Lung microvascular endothelial cell (primary cell): ENCODE data around the gene NOC4L. TPM values are rescaled to one million over a fixed set of nuclear protein-coding genes. Genes with fewer than 3 reads are reported as not detected.

Source experiments
- DNase-seq, 2 donors: peaks; one replicate each; pipeline versions ENCODE4 v3.0.0 to v3.0.0-alpha.2; 2010; ENCODE audit warnings: low read depth in 2 of 2
- total RNA-seq: library from RNA; depleted of rRNA; stranded (reverse); fragments of >200 nt; gene quantifications from 2 replicates; pipeline ENCODE4 v1.2.1, GENCODE V29; 2014

Gene NOC4L
- total RNA-seq, 1 donor from 2014 or later = 9.9 TPM

DNA sequence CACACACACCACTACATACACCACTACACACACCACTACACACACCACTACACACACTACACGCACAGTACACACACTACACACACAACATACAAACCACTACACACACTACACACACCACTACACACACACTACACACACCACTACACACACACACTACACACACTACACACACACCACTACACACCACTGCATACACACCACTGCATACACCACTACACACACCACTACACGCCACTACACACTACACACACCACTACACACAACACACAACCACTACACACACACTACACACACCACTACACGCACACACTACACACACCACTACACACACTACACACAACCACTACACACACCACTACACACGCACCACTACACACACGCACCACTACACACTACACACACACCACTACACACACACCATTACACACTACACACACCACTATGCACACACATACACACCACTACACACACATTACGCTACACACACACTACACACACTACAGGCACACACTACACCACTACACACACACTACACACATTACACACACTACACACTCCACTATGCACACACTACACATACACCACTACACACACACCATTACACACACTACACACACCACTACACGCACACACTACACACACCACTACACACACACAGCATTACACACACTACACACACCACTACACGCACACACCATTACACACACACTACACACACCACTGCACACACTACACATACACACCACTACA, 12.5 kb downstream of the NOC4L start:
- DNase-seq = no peak

DNA sequence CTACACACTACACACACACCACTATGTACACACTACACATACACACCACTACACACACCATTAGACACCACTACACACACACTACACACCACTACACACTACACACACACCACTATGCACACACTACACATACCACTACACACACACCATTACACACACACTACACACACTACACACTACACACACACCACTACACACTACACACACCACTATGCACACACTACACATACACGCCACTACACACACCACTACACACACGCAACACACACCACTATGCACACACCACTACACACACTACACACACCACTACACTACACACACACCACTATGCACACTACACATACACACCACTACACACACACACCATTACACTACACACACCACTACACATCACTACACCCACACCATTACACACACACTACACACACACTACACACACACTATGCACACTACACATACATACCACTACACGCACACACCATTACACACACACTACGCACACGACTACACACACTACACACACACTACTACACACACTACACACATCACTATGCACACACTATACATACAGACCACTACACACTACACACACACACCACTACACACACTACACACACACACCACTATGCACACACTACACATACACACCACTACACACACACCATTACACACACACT, 13.6 kb downstream of the NOC4L start:
- DNase-seq = no peak

DNA sequence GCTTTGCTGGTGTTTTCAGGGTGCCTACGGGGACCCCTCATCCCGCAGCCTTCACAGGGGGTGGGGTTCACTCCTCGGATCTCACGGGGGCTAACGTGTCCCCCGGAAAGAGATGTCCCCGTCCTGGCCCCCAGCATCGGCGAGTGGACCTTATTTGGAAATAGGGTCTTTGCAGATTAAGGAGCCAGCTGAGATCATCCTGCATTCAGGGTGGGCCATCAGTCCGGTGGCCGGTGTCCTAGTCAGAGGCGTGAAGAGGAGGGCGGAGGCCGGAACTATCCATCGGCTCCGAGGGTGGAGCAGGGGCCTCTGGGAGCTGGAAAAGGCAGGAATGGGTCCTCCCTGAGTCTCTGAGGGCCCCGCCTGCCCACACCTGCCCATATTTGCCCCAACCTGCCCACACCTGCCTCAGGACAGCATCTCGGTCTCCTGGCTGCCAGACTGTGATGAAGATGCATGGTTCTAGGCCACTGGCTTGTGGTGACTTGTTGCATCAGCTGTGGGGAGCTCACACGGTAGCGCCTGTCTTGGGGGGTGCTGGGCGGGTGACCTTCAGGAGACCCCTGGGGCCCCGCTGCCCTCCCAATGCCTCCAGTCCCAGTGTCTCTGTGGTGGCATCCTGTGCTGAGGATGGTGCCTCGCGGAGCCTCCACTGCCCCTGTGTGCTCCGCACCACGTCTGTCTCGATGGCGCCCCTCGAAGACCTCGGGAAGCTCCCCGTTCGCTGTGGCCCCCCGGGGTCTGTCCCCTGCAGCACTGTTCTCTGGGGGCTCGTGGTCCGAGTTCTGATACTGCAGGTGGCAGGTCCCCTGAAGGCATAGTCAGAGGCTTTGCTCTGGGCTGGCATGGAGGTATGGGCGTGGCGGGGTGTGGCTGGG, 14.7 kb downstream of the NOC4L start:
- DNase-seq = no peak

DNA sequence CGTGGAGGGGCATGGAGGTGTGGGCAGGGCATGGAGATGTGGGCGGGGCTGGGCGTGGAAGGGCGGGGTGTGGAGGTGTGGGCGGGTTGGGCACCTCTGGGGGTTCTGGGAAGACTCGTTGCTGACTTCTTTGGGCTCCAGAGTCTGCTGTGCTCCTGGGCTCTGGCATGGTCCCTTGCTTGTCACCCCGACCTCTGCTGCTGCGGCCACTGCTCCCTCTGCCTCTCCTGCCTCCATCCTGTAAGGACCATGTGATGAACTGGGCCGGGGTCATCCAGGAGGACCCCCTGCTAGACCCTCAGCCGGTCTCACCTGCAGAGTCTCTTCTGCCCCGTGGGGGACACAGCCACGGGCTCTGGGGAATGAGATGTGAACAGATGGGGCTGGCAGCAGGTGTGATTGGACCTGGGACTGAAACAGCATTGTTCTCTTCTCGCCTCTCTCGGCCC, 15.3 kb downstream of the NOC4L start:
- DNase-seq = no peak

DNA sequence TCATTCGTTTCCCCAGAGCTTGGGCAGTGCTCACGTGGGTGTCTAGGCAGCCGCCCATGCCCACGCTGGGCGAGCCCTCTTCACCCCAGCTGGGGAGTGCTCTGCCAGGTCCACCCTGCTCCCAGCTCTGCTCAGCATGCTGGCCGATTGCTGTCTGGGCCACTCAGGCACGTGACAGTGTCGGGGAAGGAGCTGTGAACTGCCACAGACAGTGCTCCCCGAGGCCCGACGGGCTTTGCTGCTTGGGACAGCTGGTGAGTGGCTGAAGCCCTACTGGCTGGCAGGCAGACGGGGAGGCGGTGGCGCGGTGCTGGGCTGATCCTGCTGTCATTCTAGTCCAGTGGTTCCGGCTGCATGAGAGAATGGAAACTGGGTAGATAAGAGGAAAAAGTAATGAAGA, 15.8 kb downstream of the NOC4L start:
- peak in 1 of 2 donors; percentile 91 for DNase-seq

DNA sequence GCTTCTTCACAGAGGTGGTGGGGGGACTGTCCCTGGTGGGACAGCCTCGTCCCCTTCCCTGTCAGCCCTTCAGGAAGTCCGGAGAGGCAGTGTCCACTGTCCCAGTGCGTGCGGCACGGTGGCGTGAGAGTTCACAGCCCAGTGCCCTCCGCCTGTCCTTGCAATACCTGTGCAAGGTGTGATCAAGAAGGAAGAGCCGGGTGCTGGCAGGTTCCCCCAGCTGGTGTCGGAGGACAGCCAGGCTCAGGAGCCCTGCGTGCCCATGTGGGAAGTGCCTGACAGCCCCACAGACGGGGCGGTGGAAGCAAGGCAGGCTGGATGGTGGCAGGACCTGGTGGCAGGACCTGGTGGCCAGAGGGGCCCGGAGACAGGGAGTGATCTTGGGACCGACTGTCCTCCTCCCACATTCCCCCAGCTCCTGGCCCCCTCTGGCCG, 16.4 kb downstream of the NOC4L start:
- peak in 1 of 2 donors; percentile 11 for DNase-seq

DNA sequence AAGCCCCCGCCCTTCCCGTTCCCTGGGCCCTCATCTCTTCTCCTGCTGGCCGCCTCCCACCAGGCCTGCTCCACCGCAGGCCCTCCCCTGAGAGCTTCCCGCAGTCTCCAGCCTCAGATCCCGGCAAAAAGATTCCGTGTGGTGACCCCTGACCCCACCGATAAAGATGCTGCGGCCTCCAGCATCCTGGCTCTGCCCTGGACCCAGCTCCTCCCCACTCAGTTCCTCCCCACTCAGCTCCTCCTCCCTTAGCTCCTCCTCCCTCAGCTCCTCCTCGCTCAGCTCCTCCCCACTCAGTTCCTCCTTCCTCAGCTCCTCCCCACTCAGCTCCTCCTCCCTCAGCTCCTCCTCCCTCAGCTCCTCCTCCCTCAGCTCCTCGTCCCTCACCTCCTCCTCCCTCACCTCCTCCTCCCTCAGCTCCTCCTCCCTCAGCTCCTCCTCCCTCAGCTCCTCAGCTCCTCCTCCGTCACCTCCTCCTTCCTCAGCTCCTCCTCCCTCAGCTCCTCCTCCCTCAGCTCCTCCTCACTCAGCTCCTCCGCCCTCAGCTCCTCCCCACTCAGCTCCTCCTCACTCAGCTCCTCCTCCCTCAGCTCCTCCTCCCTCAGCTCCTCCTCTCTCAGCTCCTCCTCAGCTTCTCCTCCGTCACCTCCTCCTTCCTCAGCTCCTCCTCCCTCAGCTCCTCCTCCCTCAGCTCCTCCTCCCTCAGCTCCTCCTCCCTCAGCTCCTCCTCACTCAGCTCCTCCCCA, 17.0 kb downstream of the NOC4L start:
- DNase-seq = peak in 1 of 2 donors; percentile 66

DNA sequence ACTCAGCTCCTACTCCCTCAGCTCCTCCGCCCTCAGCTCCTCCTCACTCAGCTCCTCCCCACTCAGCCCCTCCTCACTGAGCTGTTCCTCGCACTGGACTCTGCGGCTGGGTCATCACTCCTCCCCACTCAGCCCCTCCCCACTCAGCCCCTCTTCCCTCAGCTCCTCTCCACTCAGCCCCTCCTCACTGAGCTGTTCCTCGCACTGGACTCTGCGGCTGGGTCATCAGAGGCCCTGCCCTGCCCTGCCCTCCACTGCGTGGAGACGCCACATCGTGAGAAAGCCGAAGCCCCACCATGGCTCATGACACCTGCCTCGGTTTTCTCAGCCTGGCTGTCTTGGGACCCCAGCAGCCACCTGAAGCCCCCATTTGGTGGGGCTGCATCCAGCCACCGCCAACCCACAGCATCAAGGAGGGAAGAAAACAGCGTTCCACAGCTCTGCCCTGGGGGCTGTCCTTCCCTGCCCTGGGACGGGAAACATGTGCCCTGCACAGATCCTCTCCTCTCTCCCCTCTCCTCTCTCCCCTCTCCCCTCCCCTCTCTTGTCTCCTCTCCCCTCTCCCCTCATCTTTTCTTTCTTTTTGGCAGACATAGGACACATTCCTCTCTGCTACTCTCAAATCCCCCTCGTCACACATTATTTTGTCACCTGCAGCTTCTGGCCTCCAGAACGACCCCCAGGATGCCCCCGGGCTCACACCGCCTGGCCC, 17.7 kb downstream of the NOC4L start:
- DNase-seq = no peak

DNA sequence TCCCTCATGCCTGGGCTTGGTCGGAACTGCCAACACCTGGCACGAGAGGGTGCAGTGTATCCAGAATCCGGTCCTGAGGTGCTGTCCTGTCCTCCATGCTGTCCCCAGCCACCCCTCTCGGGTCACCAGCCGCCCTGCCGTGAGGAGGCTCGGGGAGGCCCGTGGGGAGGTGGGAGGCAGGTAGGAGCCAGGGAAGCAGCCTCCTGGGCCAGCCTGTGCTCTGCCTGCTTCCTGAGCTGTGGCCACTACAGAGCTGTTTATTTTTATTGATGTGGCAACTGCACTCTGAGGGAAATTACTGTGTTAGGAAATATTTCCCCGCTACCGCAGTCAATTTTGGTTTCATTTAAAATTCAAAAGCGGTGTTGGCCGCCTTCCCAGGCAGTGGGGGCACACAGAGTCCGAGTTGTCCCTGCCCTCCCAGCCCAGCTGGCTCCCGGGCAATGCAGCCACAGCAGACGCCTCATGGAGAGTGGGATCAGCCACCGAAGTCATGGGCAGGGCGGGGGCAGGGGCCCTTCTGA, 18.3 kb downstream of the NOC4L start:
- peak; percentile 75 to 91 for DNase-seq

DNA sequence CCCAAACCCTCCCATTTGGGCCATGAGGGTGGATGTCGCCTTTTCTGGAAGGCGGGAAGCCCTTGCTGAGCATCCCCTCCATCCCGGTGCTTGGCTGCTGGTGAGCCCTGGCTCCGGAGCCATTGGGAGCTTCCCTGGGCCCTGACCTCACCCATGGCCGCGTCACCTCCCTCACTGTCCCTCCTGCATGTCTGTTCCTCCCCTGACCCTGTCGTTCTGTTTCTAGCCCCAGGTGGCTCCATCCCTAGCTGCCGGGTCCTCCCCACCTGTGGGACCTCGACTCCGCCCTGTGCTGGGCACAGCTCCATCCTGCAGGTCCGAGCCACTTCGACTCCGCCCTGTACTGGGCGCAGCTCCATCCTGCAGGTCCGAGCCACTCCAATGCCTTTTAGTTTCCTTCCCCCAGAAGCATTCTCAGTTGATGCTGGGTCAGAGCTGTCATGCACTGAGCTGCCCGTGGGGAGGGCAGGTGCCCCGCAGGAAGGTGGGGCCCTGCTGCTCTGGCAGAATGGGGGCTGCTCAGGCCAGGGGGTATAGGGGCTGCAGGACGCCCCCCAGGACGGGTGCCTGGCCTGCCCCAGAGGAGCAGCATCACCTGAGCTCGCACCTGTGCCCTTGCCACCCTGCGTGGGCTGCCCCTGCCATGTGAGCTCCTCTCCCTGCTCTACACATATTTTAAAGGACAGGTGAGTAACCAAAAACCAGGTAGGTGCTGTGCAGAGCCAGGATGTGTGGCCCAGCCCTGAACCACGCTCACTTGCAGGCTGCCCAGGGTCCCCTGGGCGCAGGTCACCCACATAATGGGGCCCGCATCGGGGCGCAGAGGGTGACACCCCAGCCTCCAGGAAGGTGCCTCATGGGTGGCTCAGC, 19.0 kb downstream of the NOC4L start:
- no peak for DNase-seq

DNA sequence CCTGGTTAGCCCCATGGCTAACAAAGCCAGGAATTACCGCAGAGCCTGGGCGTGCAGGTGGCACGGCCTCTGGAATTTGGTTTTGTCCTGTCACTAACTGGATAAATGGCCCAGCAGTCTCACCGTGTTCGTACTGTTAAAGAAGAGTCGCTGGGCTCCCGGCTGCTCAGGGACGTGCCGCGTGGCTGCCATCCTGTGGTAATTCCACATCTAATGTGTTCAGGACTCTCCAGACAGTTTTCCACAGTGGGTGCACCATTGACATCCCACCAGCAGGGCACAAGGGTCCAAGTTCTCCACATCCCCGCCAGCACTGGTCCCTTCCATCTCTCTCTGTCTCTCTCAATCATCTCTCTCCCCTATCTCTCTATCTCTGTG, 19.6 kb downstream of the NOC4L start:
- DNase-seq = peak in 1 of 2 donors; percentile 24

DNA sequence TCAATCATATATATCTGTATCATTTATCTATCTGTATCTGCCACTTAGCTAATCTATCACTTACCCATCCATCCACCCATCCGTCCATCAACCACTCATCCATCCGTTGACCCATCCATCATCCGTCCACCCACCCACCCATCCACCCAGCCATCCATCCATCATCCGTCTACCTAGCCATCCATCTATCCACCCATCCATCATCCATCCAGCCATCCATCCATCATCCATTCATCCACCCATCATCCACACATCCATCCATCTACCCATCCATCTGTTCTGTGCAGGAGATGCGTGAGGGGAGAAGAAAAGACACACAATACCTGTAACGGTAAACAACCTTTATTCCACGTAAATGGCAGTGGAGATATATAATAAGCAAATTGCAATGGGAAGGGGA, 20.2 kb downstream of the NOC4L start:
- DNase-seq = no peak

DNA sequence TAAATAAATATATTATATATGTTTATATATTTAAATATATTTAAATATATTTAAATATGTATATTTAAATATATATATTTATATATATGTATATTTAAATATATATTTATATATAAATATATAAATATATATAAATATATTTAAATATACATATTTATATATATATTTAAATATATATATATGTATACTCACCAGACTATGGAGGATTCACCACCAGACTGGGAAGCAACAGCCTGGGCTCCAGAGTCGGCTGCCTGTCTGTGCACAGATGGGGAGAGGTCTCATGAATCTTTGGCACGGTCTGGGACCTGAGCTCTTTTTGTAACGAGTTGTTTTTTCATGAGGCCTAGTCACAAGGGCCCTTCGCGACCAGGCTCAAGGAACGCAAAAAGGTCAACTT, 21.3 kb downstream of the NOC4L start:
- no peak for DNase-seq

DNA sequence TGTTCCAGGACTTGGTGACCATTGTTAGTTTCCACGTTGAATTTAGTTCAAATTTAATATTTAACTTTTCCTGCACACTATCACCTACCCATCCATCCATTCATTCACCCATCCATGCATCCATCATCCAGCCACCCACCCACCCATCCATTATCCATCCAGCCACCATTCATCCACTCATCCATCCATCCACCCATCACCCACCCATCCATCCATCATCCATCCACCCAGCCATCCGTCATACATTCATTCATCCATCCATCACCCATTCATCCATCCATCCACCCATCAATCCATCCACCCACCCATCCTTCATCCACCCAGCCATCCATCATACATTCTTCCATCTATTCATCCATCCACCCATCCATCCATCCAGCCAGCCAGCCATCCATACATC, 21.8 kb downstream of the NOC4L start:
- DNase-seq = no peak

DNA sequence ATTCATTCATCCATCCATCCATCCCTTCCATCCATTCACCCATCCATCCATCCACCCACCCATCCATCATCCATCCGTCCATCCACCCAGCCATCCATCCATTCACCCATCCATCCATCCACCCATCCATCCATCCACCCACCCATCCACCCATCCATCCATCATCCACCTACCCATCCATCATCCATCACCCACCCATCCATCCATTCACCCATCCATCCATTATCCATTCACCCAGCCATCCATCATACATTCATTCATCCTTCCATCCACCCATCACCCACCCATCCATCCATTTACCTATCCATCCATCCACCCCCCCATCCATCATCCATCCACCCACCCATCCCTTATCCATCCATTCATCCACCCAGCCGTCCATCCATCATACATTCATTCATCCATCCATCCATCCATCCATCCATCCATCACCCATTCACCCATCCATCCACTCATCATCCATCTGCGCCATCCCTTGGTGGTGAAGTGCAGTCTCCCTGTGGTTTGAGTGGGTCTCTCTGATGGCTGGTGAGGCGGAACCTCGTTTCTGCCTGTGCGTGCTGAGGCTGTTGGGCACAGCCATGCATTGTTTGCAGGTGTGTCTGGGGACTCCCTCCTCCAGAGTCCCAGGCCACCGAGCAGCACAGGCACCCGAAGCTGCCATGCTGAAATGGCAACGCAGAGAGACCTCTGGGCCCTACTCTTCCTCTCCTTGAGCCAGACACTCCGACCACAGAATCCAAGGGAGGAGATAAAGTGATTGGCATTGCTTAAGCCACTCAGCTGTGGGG, 22.7 kb downstream of the NOC4L start:
- DNase-seq = no peak

DNA sequence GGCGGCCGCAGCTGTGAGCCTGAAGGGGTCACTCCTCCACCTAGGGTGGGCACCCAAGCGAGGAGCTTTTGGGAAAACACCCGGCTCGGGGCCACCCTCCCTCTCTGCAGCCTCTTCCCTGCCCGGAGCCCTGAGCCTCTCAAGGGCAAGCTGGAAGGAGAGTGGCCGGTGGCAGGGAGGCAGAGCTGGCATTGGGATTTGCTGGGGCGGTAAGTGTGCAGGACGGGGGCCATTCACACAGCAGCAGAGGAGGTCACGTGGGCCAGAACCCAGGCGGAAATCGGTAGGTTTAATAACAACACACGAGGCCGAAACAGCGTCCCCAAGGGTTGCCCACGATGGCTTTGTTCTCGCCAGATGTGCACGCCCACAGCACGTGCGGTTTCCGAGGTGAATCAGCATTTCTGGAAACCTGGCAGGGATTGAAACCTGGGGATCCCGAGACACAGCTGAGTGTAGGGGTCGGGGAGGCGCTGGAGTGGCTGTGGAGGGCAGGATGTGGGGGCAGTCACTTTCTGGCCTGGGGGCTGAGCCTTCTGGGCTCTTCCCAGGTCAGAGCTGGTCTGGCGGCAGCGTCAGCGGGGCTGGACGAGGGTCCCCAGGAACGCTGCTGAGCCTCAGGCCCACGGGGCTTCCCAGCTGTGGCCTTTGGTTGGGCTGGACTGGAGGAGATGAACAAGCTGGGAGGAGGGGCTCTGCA, 23.5 kb downstream of the NOC4L start:
- no peak for DNase-seq

DNA sequence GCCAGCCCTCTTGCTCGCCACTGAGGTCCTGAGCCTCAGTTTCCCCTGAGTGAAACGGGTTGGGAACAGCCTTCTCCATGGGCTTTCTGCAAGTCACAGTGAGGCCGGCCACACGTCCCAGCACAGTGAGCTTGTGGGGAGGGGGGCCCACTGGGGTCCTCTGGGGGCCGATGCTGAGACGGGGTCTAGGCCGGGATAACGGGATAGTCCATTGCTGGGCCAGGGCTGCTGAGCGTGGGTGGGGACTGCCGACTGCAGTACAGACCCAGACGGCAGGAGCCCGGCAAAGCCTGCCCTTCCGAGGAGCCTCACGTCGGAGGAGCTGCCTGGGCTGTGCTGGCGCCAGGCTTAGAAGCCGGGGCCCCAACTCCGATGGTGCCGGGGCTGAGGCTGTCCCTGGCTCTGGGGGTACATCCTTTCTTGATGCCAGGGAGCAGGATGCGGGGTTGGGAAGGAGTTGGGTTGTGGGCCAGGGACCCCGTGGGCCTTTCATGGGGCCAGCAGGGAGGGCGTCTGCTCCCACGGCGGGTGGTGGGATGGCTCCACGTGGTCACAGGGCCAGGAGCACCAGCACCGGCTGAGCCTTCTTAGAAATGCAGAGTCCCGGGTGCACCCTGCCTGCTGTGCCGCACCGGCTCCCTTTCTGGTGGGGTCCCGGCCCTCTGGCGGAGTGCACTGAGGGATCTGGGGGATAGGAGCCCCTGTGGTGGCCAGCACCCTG, 24.2 kb downstream of the NOC4L start:
- no peak for DNase-seq
